Measurements from ENCODE around the gene PLCG1. TPM values are rescaled to one million over a fixed set of nuclear protein-coding genes. Genes with fewer than 3 reads are reported as not detected.

Gene PLCG1
- total and polyA plus RNA-seq, 2 of the 8 experiments (the other 6 are each of a cell fraction or from before 2014, with no cell fraction given), result 103 to 154 TPM

DNA sequence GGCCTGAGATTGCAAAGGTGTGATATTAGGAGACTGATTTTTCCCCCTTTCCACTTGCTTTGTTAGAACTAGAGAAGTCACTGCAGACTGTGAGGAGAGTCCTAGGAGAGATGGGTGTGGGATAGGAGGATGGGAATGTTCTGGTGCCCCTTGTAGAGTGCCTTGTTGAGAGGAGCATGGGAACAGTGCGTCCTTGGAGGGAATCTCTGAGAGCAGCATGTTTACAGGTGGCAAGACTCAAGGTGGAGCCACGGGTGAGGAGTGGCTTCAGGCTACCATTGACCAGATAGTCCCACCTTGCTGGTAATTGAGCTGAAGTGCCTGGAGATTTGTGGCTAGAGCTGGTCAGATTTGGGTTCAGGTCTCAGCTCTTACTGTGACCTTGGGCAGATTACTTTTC lies 6.0 kb downstream of the PLCG1 start:
- Histone ChIP-seq H4K20me1 (replicated peaks in 1 of 2; ENCODE audit: control insufficient read depth in 1 of 2, insufficient read depth in 2 of 2, low read length in 2 of 2) (peaks cover 46 to 73% of the 10 kb centered on the region in 2 experiments), H2BK15ac (ENCODE audit: low read length) (no peak overlapping the region), H2BK120ac (replicated peaks; ENCODE audit: low read depth, low read length) (no peak overlapping the region), H3K79me1 (ENCODE audit: low read depth, low read length) (peaks cover 46% of the 10 kb centered on the region), H2BK20ac (ENCODE audit: low read length) (no peak overlapping the region), H4K5ac (ENCODE audit: insufficient read length, low read depth, low read length) (no peak overlapping the region), H3K4ac (replicated peaks; ENCODE audit: insufficient read length, low read depth, low read length) (no peak overlapping the region), H3K79me2 (ENCODE audit: control insufficient read depth in 1 of 2, insufficient read depth in 2 of 2, low read length in 2 of 2) (peaks cover 93 to 100% of the 10 kb centered on the region in 2 experiments), H3K9me3 (ENCODE audit: insufficient read depth in 2 of 2, low read depth in 1 of 2, low read length in 1 of 2) (no peaks in the 10 kb centered on the region), H3K27ac (ENCODE audit: low read depth, low read length) (no peak overlapping the region), H2BK5ac (ENCODE audit: low read depth, low read length) (no peak overlapping the region), H2AK5ac (ENCODE audit: low read depth, low read length) (no peak overlapping the region; the same call in 1 of the 2 replicates), H3K56ac (replicated peaks; ENCODE audit: insufficient read length, low read depth, low read length) (no peak overlapping the region), H3K4me1 (replicated peaks in 1 of 4; ENCODE audit: control insufficient read depth in 3 of 4, insufficient read depth in 4 of 4, low read length in 3 of 4) (peaks cover 14 to 41% (median 27%) of the 10 kb centered on the region in 4 experiments), H2AFZ (ENCODE audit: low read length) (no peak overlapping the region), H3K9ac (replicated peaks in 1 of 4; ENCODE audit: extremely low read depth in 1 of 4, low read depth in 3 of 4, low read length in 3 of 4) (no peak overlapping the region), H3K14ac (ENCODE audit: insufficient read length) (no peak overlapping the region), H3K23me2 (ENCODE audit: low read depth, low read length) (peaks cover 4% of the 10 kb centered on the region; the same call in 1 of the 2 replicates), H4K8ac (ENCODE audit: extremely low read depth, insufficient read depth, low read length) (no peak overlapping the region), H3K18ac (ENCODE audit: extremely low read depth, low read length) (no peak overlapping the region), H3K4me3 (ENCODE audit: extremely low read depth in 1 of 4, insufficient read depth in 2 of 4, low read depth in 3 of 4, low read length in 4 of 4) (no peak overlapping the region), H3K23ac (ENCODE audit: insufficient read length) (no peak overlapping the region), H3K27me3 (replicated peaks in 1 of 4; ENCODE audit: control insufficient read depth in 3 of 4, extremely low read depth in 1 of 4, insufficient read depth in 3 of 4, low read length in 3 of 4) (no peaks in the 10 kb centered on the region), H3K36me3 (ENCODE audit: control insufficient read depth in 2 of 4, insufficient read depth in 4 of 4, low read length in 3 of 4) (peaks cover 0 to 4% (median 0%) of the 10 kb centered on the region in 4 experiments; a peak in 1 of 8 replicates), H3K4me2 (ENCODE audit: insufficient read depth in 1 of 2, low read depth in 2 of 2, low read length in 2 of 2) (no peak overlapping the region), H2BK12ac (ENCODE audit: low read depth, low read length) (no peak overlapping the region), H4K91ac (replicated peaks; ENCODE audit: insufficient read length, low read length) (no peak overlapping the region)
- FAIRE-seq (no peak), DNase-seq (ENCODE audit: low read depth in 1 of 2, low spot score in 2 of 2) (no peak)
- POLR2A ChIA-PET (ENCODE audit: partially characterized antibody), result interaction anchor here (1.5 to 3.1 kb wide), 3 partner anchors 9 to 13 kb away, joined by 4 to 14 read pairs (median 10); no protein-coding TSS in a partner anchor
- 72% methylated on average over 2 of the region's 2 CpGs; no CpG with 5 or more reads in 1 of the 2 experiments for WGBS, 2 experiments (ENCODE audit: extremely low coverage in 1 of 2, insufficient coverage in 1 of 2, insufficient read length in 1 of 2, insufficient replicate concordance in 2 of 2, low coverage in 1 of 2, low lambda C conversion rate in 2 of 2, missing lambda C conversion rate in 1 of 2)
- CTCF ChIA-PET (ENCODE audit: partially characterized antibody), result interaction anchor here (0.7 to 2.9 kb wide), 5 partner anchors 8 to 180 kb away, joined by 3 to 12 read pairs (median 4); no protein-coding TSS in a partner anchor
- no peak for TF ChIP-seq BRCA1 (IDR thresholded peaks at IDR 0.05; ENCODE audit: low read depth, low read length)
- TF ChIP-seq CHD1 (IDR thresholded peaks at IDR 0.05; ENCODE audit: low read depth, low read length), result no peak
- TF ChIP-seq SP1 (IDR thresholded peaks at IDR 0.05; ENCODE audit: low read depth, low read length), result no peak
- TF ChIP-seq POU5F1 (IDR thresholded peaks at IDR 0.05; ENCODE audit: low read depth, low read length), result no peak
- TF ChIP-seq MAFK (IDR thresholded peaks at IDR 0.05; ENCODE audit: low read depth, low read length), result no peak
- TF ChIP-seq CBX5 (IDR thresholded peaks at IDR 0.05; ENCODE audit: low read depth, low read length), result no peak
- no peak for TF ChIP-seq HDAC2 (IDR thresholded peaks at IDR 0.05; ENCODE audit: borderline replicate concordance in 1 of 2, low read depth in 2 of 2, low read length in 2 of 2)
- TF ChIP-seq PHF8 (conservative IDR thresholded peaks at IDR 0.05; ENCODE audit: low read depth, low read length), result no peak
- TF ChIP-seq GTF2F1 (IDR thresholded peaks at IDR 0.05; ENCODE audit: borderline replicate concordance, low read depth, low read length), result no peak
- TF ChIP-seq TBP (IDR thresholded peaks at IDR 0.05; ENCODE audit: low read depth, low read length), result no peak
- no peak for TF ChIP-seq SAP30 (IDR thresholded peaks at IDR 0.05; ENCODE audit: insufficient read depth, insufficient replicate concordance, low read length)
- no peak for TF ChIP-seq TAF1 (IDR thresholded peaks at IDR 0.05; ENCODE audit: low read depth, low read length)
- TF ChIP-seq SIN3A (conservative IDR thresholded peaks at IDR 0.05 in 1 of 2, IDR thresholded peaks at IDR 0.05 in 1 of 2; ENCODE audit: low read depth in 1 of 2, low read length in 2 of 2), result no peak
- TF ChIP-seq CTBP2 (IDR thresholded peaks at IDR 0.05; ENCODE audit: borderline replicate concordance, insufficient read depth, insufficient read length, low read length), result no peak
